SU-DHL-6 (cell line): ENCODE results near the gene FURIN.

ENCODE experiments used
- EZH2phosphoT487 ChIP-seq: fragments of 200-600 bp; sonication (generic), shearing (Covaris generic); conservative IDR thresholded peaks from 2 replicates; pipeline ENCODE4 v1.6.1; 2018; ENCODE audit warnings: mild to moderate bottlenecking, antibody characterized with exemption, low read length, moderate library complexity, mixed read lengths
- TF ChIP-seq, protein P1 (sequence below): fragments of 200-600 bp; sonication (generic); IDR thresholded peaks from one replicate; pipeline ENCODE4 v1.5.1; 2017; ENCODE audit warnings: antibody characterized with exemption, mild to moderate bottlenecking, low read length, moderate library complexity; ENCODE audit not compliant: insufficient read depth, poor library complexity, severe bottlenecking

DNA sequence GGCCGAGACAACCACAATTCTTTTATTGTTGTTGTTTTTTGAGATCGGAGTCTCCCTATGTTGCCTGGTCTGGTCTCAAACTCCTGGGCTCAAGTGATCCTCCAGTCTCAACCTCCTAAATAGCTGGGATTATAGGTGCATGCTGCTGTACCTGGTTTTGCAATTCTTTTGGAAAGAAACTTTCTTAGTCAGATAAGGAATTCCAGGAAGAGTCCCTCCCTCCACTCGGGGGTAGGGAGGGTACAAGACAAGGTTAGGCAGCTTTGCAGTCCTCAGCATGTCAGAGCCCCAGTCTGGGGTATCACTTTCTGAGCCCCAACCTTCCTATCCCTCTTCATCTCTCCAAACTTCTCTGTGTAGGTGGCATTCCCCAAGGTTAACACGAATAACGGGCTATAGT, 33.8 kb upstream of the FURIN start:
- TF ChIP-seq, protein P1, sequence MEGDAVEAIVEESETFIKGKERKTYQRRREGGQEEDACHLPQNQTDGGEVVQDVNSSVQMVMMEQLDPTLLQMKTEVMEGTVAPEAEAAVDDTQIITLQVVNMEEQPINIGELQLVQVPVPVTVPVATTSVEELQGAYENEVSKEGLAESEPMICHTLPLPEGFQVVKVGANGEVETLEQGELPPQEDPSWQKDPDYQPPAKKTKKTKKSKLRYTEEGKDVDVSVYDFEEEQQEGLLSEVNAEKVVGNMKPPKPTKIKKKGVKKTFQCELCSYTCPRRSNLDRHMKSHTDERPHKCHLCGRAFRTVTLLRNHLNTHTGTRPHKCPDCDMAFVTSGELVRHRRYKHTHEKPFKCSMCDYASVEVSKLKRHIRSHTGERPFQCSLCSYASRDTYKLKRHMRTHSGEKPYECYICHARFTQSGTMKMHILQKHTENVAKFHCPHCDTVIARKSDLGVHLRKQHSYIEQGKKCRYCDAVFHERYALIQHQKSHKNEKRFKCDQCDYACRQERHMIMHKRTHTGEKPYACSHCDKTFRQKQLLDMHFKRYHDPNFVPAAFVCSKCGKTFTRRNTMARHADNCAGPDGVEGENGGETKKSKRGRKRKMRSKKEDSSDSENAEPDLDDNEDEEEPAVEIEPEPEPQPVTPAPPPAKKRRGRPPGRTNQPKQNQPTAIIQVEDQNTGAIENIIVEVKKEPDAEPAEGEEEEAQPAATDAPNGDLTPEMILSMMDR: no peak
- no peak for TF ChIP-seq EZH2phosphoT487
